Stimulated activated naive B cell treated with anti-CD40 and anti-IgM and Interleukin-4, amounts not matched to agents 10 μg/mL and 1 μg/mL and 100 μg/mL, for 72 hours (primary cell): Measurements from ENCODE around the gene EIF4E1B.

Experiments
- ATAC-seq, 2 donors: fragments of 150-1000 bp; cut with Tn5 transposase; replicated peaks; 2 replicates each; pipeline ENCODE4 v1.10.0; 2021; ENCODE audit warnings: moderate library complexity in 1 of 2
- DNase-seq: peaks from one replicate; pipeline ENCODE4 v3.0.0; 2021
- H3K27ac Mint-ChIP-seq: one replicate; pipeline ENCODE4 v1.8.0; 2022; ENCODE audit warnings: mild to moderate bottlenecking, mixed read lengths
- H3K27me3 Mint-ChIP-seq, 2 donors: one replicate each; pipeline ENCODE4 v1.8.0; 2022; ENCODE audit warnings: mixed read lengths in 2 of 2
- H3K36me3 Mint-ChIP-seq, 2 donors: one replicate each; pipeline ENCODE4 v1.8.0; 2022; ENCODE audit warnings: mixed read lengths in 2 of 2, mild to moderate bottlenecking in 1 of 2
- H3K4me1 Mint-ChIP-seq, 2 donors: one replicate each; pipeline ENCODE4 v1.8.0; 2022; ENCODE audit warnings: mixed read lengths in 2 of 2, mild to moderate bottlenecking in 1 of 2
- H3K4me3 Mint-ChIP-seq, 2 donors: one replicate each; pipeline ENCODE4 v1.8.0; 2022; ENCODE audit warnings: mild to moderate bottlenecking in 2 of 2, mixed read lengths in 2 of 2, moderate library complexity in 1 of 2
- H3K9me3 Mint-ChIP-seq, 2 donors: one replicate each; pipeline ENCODE4 v1.8.0; 2022; ENCODE audit warnings: mixed read lengths in 2 of 2, mild to moderate bottlenecking in 1 of 2

EIF4E1B gene

GRCh38 chr5:176612008-176612407 lies 18.5 kb upstream of the EIF4E1B start:
- Mint-ChIP-seq H3K27me3 (peaks cover 48 to 53% of the 10 kb centered on the region in 2 donors), H3K4me1 (peaks cover 9 to 13% of the 10 kb centered on the region in 2 donors), H3K36me3 (peaks cover 2 to 6% of the 10 kb centered on the region in 2 donors), H3K4me3 (no peak overlapping the region), H3K27ac (no peak overlapping the region), H3K9me3 (no peaks in the 10 kb centered on the region)
- DNase-seq (no peak), ATAC-seq (no peak)

GRCh38 chr5:176612855-176613254 lies 17.6 kb upstream of the EIF4E1B start:
- Mint-ChIP-seq H3K36me3 (peaks cover 2 to 6% of the 10 kb centered on the region in 2 donors), H3K27me3 (peaks cover 57 to 61% of the 10 kb centered on the region in 2 donors), H3K4me1 (peaks cover 9 to 11% of the 10 kb centered on the region in 2 donors), H3K27ac (no peak overlapping the region), H3K9me3 (no peaks in the 10 kb centered on the region), H3K4me3 (no peak overlapping the region)
- DNase-seq, result no peak
- no peak for ATAC-seq

DNA sequence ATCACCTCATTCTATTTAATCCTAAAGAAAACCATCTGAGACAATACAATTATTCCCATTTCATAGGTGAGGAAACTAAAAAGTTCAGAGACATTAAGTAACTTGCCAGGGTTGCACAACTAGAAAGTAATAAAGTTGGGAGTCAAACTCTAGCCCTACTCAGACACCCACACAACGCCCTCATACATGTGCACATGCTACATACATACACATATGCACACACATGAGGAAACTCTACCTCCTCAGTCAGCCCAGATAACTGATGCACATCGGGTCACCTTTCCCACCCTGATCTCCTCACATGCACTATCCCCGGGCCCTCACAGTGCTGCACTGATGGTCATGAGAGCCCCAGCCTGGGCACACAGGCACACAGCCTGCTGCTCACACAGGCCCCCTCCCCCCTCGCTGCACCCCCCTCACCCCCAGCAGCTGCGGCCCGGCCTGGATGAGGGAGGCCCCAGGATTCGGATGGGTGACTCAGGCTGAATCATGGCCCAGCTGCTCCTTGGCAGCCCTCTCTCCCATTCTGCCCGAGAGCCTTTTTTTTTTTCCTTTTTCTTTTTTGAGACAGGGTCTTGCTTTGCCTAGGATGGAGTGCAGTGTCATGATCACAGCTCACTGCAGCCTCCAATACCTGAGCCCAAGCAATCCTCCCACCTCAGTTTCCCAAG lies 15.5 kb upstream of the EIF4E1B start:
- H3K4me1 Mint-ChIP-seq, result peaks cover 5% of the 10 kb centered on the region in 2 donors
- peaks cover 0 to 1% of the 10 kb centered on the region in 2 donors for H3K9me3 Mint-ChIP-seq

GRCh38 chr5:176616511-176616910 lies 14.0 kb upstream of the EIF4E1B start:
- peaks cover 3 to 6% of the 10 kb centered on the region in 2 donors for H3K36me3 Mint-ChIP-seq
- H3K27ac Mint-ChIP-seq, result no peak overlapping the region
- peaks cover 10 to 12% of the 10 kb centered on the region in 2 donors for H3K4me1 Mint-ChIP-seq
- ATAC-seq (no peak), DNase-seq (no peak)
- peaks cover 0 to 1% of the 10 kb centered on the region in 2 donors for H3K9me3 Mint-ChIP-seq
- peaks cover 78 to 84% of the 10 kb centered on the region in 2 donors for H3K27me3 Mint-ChIP-seq
- H3K4me3 Mint-ChIP-seq, result no peak overlapping the region

More for the DNA sequence above, 15.5 kb upstream of the EIF4E1B start:
- no peak for DNase-seq
- peaks cover 0 to 1% of the 10 kb centered on the region in 2 donors for H3K36me3 Mint-ChIP-seq
- ATAC-seq, result no peak
- peaks cover 66 to 71% of the 10 kb centered on the region in 2 donors for H3K27me3 Mint-ChIP-seq
- H3K4me3 Mint-ChIP-seq, result no peak overlapping the region
- no peak overlapping the region for H3K27ac Mint-ChIP-seq

DNA sequence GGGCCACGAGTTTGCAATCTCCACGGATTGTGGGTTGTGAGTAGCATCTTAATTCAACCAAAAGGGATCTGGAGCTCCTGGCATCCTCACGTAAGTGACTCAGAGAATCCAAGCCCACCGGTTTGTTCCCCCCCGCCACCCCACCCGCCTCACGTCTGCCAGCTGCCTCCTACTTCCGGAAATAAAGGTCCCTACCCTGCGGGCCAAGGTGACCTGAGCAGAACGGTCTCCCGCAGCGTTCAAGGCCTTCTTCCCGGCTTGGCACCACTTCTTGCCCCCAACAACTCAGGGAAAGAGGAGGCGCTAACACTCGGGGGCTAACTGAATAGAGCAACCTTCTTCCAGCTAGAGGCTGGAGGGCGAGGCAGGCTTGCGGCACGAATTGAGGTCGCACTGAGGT lies 11.7 kb upstream of the EIF4E1B start:
- H3K9me3 Mint-ChIP-seq, result peaks cover 0 to 1% of the 10 kb centered on the region in 2 donors
- H3K4me3 Mint-ChIP-seq, result peak overlapping the region; percentile 39 to 47
- peaks cover 2 to 6% of the 10 kb centered on the region in 2 donors for H3K36me3 Mint-ChIP-seq
- H3K27ac Mint-ChIP-seq, result no peak overlapping the region
- peaks cover 9 to 12% of the 10 kb centered on the region in 2 donors for H3K4me1 Mint-ChIP-seq
- H3K27me3 Mint-ChIP-seq, result peaks cover 67 to 90% of the 10 kb centered on the region in 2 donors
- ATAC-seq (no peak), DNase-seq (no peak)

GRCh38 chr5:176619203-176619568 lies 11.3 kb upstream of the EIF4E1B start:
- Mint-ChIP-seq H3K4me1 (peaks cover 9 to 12% of the 10 kb centered on the region in 2 donors), H3K27me3 (peaks cover 63 to 94% of the 10 kb centered on the region in 2 donors), H3K9me3 (peaks cover 0 to 1% of the 10 kb centered on the region in 2 donors), H3K36me3 (peaks cover 2 to 6% of the 10 kb centered on the region in 2 donors), H3K27ac (no peak overlapping the region), H3K4me3 (peak overlapping the region; percentile 39 to 47)
- DNase-seq, result peak; percentile 51
- ATAC-seq, result peak; percentile 90 to 94

DNA sequence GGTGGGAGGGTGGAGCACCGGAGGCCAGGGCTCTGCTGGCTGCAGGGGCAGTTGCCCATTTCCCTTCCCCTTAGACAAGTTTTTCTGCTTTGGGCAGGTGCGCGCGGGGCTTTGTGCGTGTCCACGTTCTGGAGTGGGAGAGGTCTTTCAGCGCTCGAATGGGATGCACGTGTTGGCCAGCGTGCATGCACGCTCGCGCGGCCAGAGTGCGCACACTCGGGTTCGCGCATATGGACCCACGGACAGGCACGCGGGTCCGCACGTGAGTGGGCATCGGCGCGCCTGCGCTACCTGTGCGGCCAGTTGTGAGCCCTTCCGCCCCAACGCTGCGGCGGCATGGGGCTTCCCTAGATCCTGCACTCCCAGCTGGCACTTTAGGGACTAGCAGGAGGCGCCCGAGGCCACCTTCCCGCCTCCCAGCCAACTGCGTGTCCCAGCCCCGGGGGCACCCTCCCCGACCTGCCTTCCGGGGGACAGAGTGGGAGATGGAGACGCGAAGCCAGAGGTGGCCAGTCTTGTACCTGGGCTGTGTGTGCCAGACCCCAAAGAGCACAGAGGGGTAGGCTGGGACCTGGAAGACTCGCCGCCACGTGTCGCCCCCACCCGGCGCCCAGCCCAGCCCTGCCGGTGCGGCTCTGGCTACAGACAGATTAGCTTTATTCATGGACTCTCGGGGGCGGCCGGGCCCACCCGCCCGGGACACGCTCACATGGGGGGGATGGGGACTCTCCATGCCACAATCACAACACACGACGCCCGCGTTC lies 10.7 kb upstream of the EIF4E1B start:
- Mint-ChIP-seq H3K4me1 (peaks cover 9 to 12% of the 10 kb centered on the region in 2 donors), H3K9me3 (peaks cover 0 to 1% of the 10 kb centered on the region in 2 donors), H3K27ac (no peak overlapping the region), H3K36me3 (peaks cover 2 to 6% of the 10 kb centered on the region in 2 donors), H3K4me3 (peak overlapping the region; percentile 61 to 76), H3K27me3 (peaks cover 60 to 96% of the 10 kb centered on the region in 2 donors)
- ATAC-seq (no peak), DNase-seq (no peak)

- H3K27me3 Mint-ChIP-seq, result peaks cover 57 to 89% of the 10 kb centered on the region in 2 donors
- peak in 1 of 2 donors; percentile 34 for ATAC-seq
- H3K36me3 Mint-ChIP-seq, result peaks cover 2 to 6% of the 10 kb centered on the region in 2 donors
- peaks cover 0 to 1% of the 10 kb centered on the region in 2 donors for H3K9me3 Mint-ChIP-seq
- peaks cover 9 to 12% of the 10 kb centered on the region in 2 donors for H3K4me1 Mint-ChIP-seq
- peak overlapping the region; percentile 61 to 76 for H3K4me3 Mint-ChIP-seq
- DNase-seq, result no peak
- H3K27ac Mint-ChIP-seq, result peak overlapping the region; percentile 26
Observed at GRCh38 chr5:176620333-176620981, 10.0 kb upstream of the EIF4E1B start.

- ATAC-seq (no peak), DNase-seq (no peak)
- Mint-ChIP-seq H3K36me3 (peaks cover 2 to 6% of the 10 kb centered on the region in 2 donors), H3K4me3 (no peak overlapping the region), H3K9me3 (peaks cover 0 to 1% of the 10 kb centered on the region in 2 donors), H3K4me1 (peaks cover 9 to 15% of the 10 kb centered on the region in 2 donors), H3K27ac (no peak overlapping the region), H3K27me3 (peaks cover 53 to 87% of the 10 kb centered on the region in 2 donors)
Observed at GRCh38 chr5:176621661-176622079, 8.8 kb upstream of the EIF4E1B start.

DNA sequence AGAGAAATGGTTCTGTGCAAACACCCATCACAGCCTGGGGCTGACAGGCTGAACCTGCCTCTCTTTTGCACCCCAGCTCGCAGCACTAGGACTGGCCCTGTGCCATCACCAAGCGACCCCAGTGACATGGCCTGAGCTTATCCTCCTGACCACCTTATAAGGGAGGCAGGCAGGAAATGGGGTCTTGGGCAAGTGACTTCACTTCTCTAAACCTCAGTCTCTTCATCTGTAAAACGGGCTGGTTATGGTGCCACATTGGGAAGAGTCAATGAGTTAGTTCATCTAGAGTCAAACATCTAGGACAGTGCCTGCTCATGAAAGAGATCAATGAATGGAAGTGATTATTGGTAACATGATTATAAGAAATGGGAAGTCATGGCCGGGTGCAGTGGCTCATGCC lies 6.3 kb upstream of the EIF4E1B start:
- Mint-ChIP-seq H3K36me3 (peaks cover 2 to 6% of the 10 kb centered on the region in 2 donors), H3K27me3 (peaks cover 52 to 83% of the 10 kb centered on the region in 2 donors), H3K27ac (no peak overlapping the region), H3K9me3 (no peaks in the 10 kb centered on the region), H3K4me3 (no peak overlapping the region), H3K4me1 (peaks cover 15 to 28% of the 10 kb centered on the region in 2 donors)
- DNase-seq, result no peak
- no peak for ATAC-seq

DNA sequence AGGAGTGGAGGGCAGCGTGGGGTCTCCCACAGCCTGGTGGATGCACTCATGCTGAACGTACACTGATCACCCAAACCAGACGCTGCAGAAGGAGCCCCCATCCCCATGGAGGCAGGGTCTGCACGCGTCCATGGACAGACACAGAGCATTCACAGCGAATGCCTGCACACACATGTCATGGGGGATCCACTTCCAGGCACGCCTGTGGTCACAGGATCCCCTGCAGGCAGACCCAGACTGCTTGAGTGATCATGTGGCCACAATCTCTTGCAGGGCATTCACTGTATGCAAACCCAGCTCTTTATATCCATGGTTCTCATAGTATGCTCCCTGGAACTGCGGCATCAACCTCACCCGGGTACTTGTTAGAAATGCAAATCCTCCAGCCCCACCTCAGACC lies 5.5 kb upstream of the EIF4E1B start:
- H3K27ac Mint-ChIP-seq, result no peak overlapping the region
- no peak for ATAC-seq
- no peak overlapping the region for H3K4me3 Mint-ChIP-seq
- H3K36me3 Mint-ChIP-seq, result peaks cover 2 to 6% of the 10 kb centered on the region in 2 donors
- H3K9me3 Mint-ChIP-seq, result no peaks in the 10 kb centered on the region
- peaks cover 55 to 83% of the 10 kb centered on the region in 2 donors for H3K27me3 Mint-ChIP-seq
- H3K4me1 Mint-ChIP-seq, result peaks cover 20 to 23% of the 10 kb centered on the region in 2 donors
- DNase-seq, result no peak

GRCh38 chr5:176625512-176625911 lies 5.0 kb upstream of the EIF4E1B start:
- no peak overlapping the region for H3K4me3 Mint-ChIP-seq
- H3K36me3 Mint-ChIP-seq, result peaks cover 0 to 2% of the 10 kb centered on the region in 2 donors
- no peaks in the 10 kb centered on the region for H3K9me3 Mint-ChIP-seq
- peaks cover 49 to 78% of the 10 kb centered on the region in 2 donors for H3K27me3 Mint-ChIP-seq
- no peak overlapping the region for H3K27ac Mint-ChIP-seq
- ATAC-seq (no peak), DNase-seq (no peak)
- H3K4me1 Mint-ChIP-seq, result peaks cover 15 to 18% of the 10 kb centered on the region in 2 donors

DNA sequence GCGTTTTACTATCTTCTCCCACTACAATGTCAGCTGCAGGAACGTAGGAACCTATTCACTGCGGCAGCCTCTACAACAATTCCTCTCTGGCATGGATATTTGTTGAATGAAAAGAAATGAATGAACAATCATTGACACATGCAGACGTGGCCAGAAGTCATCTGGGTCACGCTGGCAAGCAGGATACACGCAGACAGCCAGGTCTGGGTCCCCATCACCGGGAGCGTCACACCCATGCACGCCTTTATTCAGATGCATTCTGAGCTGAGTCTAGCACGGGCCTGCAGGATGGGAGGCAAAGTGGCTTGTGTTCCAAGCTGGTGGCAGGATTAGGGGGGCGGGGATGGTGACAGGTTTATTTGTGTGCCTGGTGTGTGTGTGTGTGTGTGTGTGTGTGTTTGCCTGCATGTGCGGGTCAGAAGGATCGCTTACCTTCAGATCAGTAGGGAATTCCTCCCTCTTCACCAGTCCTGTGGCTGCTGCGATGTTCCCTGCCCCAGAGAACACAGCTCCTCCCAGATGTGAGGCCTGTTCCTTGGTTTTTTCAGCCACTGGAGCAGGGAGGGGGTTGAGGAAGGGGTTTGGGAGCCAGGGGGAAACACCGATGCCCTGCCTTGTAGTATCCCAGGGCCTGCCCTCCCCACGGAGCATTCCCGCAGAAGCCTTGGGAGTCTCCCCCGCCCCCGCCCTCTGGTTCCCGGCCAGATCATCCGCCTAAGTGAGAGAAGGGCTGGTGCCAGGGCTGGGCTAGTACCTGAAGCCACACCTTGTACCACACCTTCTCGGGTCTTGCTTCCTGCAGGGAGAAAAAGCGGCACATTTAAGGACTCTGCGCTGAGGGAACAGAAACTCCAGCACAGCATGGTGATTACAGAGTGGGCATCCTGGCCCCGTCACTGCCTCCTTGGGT lies 4.3 kb upstream of the EIF4E1B start:
- peaks cover 50 to 78% of the 10 kb centered on the region in 2 donors for H3K27me3 Mint-ChIP-seq
- ATAC-seq, result no peak

More for the DNA sequence above, 4.3 kb upstream of the EIF4E1B start:
- no peak for DNase-seq
- no peak overlapping the region for H3K4me3 Mint-ChIP-seq
- H3K36me3 Mint-ChIP-seq, result no peaks in the 10 kb centered on the region
- no peaks in the 10 kb centered on the region for H3K9me3 Mint-ChIP-seq
- H3K27ac Mint-ChIP-seq, result no peak overlapping the region
- peaks cover 20 to 23% of the 10 kb centered on the region in 2 donors for H3K4me1 Mint-ChIP-seq
